ENCODE data around the gene TLR9.
A peak's percentile ranks its signal among the peaks of the same experiment; 100 is the strongest.
"Not testable (repeated sequence)": the region's sequence is repeated elsewhere in the genome, so short reads cannot be mapped to it uniquely, and the experiment has no call there.

Gene TLR9

DNA sequence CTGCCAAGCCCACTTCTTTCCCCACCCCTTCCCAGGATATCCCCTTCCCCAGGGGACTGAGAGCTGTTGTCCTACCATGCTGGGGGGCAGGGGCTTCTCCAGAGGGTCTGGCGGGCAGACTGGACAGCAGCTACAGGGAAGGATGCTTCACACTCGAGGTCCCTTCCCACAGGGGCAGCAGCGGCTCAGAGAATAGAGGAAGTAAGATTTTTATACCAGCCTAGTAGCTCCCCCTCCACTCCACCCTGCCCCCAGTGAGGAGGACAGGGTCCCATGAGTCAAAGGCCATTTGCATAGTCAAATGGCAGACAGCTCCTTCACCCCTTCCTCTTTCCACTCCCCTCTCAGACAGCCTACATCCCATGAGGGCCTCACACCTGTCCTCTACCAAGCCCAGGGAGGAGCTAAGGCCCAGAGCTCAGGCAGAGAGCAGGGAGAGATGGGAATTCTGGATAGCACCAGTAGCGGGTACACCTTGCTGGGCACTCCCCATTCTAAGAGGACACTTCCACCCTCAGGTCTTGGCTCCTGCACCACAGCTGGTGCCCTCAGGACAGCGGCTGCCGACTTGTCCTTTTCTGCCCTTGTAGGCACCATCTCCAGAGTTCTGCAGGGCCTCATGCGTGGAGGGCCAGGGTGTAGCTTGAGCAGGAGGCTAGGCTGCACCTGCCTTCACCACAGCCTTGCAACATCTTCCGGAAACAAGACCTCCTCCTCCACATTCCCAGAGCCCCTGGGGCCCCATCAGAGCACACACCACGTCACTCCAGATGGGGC, at the start of gene TLR9:
TSS of gene TLR9 (minus strand) at position 194 of the 777 bp plus-strand sequence. CDS start at position 78, 116 bp downstream.
- peaks cover 19% of the 10 kb centered on the region for H3K36me3 ChIP-seq (ENCODE audit: control insufficient read depth, insufficient read depth, low read length)
- H3K4me1 ChIP-seq (ENCODE audit: control insufficient read depth, insufficient read depth, low read length) = no peaks in the 10 kb centered on the region
- no peak within 1 kb of the TSS for H3K4me3 ChIP-seq (ENCODE audit: low read length)
- H3K27ac ChIP-seq (ENCODE audit: low read depth, low read length) = no peak within 1 kb of the TSS
- no peaks in the 10 kb centered on the region for H3K27me3 ChIP-seq (ENCODE audit: control insufficient read depth, insufficient read depth, low read length)
- H3K9ac ChIP-seq (ENCODE audit: low read length) = no peak within 1 kb of the TSS

DNA sequence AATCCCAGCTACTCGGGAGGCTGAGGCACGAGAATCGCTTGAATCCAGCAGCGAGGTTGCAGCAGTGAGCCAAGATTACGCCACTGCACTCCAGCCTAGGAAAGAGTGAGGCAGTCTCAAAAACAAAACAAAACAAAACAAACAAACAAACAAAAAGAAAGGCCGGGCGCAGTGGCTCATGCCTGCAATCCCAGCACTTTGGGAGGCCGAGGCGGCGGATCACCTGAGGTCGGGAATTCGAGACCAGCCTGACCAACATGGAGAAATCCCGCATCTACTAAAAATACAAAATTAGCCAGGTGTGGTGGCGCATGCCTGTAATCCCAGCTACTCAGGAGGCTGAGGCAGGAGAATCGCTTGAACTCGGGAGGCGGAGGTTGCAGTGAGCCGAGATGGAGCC, 49.3 kb upstream of the TLR9 start:
- not testable (repeated sequence) for H3K4me3 ChIP-seq (ENCODE audit: low read length); H3K27me3 ChIP-seq (ENCODE audit: control insufficient read depth, insufficient read depth, low read length); H3K9ac ChIP-seq (ENCODE audit: low read length)
- Histone ChIP-seq H3K36me3 (ENCODE audit: control insufficient read depth, insufficient read depth, low read length) (peaks cover 11% of the 10 kb centered on the region), H3K4me1 (ENCODE audit: control insufficient read depth, insufficient read depth, low read length) (peaks cover 24% of the 10 kb centered on the region), H3K27ac (ENCODE audit: low read depth, low read length) (peak overlapping the region; percentile 58)

DNA sequence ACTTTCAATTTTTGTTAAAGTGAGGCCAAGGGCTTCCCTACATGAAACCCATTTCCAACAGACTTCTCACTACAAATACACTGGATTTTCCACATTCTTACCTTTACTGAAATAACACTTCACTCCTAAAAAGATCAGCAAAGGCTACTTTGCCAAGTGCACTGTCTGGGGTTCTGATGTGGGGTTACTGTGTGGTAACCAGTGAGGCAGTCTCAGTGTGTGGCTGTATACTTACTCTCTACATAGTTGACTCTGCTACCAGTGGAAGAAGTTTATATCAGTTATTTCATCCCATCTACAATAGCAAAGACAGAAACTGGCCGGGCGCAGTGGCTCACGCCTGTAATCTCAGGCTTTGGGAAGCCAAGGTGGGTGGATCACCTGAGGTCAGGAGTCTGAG, 47.4 kb upstream of the TLR9 start:
- Histone ChIP-seq H3K4me1 (ENCODE audit: control insufficient read depth, insufficient read depth, low read length) (peaks cover 18% of the 10 kb centered on the region), H3K4me3 (ENCODE audit: low read length) (no peak overlapping the region), H3K9ac (ENCODE audit: low read length) (no peak overlapping the region), H3K27me3 (ENCODE audit: control insufficient read depth, insufficient read depth, low read length) (no peaks in the 10 kb centered on the region), H3K36me3 (ENCODE audit: control insufficient read depth, insufficient read depth, low read length) (peaks cover 18% of the 10 kb centered on the region), H3K27ac (ENCODE audit: low read depth, low read length) (no peak overlapping the region)

DNA sequence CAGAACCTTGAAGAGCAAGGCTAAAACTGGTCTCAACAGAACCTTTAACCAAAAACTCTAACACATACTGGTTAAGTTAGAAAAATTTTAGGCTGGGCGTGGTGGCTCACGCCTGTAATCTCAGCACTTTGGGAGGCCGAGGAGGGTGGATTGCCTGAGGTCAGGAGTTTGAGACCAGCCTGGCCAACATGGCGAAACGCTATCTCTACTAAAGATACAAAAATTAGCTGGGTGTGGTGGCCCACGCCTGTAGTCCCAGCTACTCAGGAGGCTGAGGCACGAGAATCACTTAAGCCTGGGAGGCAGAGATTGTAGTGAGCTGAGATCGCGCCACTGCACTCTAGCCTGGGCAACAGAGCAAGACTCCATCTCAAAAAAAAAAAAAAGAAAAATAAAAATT, 46.7 kb upstream of the TLR9 start:
- H3K4me3 ChIP-seq (ENCODE audit: low read length); H3K27me3 ChIP-seq (ENCODE audit: control insufficient read depth, insufficient read depth, low read length); H3K27ac ChIP-seq (ENCODE audit: low read depth, low read length); H3K9ac ChIP-seq (ENCODE audit: low read length): not testable (repeated sequence)
- Histone ChIP-seq H3K4me1 (ENCODE audit: control insufficient read depth, insufficient read depth, low read length) (peaks cover 18% of the 10 kb centered on the region), H3K36me3 (ENCODE audit: control insufficient read depth, insufficient read depth, low read length) (peaks cover 21% of the 10 kb centered on the region)

GRCh38 chr3:52270252-52270754, 44.9 kb upstream of the TLR9 start:
- H3K9ac ChIP-seq (ENCODE audit: low read length) = no peak overlapping the region
- H3K27me3 ChIP-seq (ENCODE audit: control insufficient read depth, insufficient read depth, low read length) = no peaks in the 10 kb centered on the region
- H3K27ac ChIP-seq (ENCODE audit: low read depth, low read length) = no peak overlapping the region
- peaks cover 24% of the 10 kb centered on the region for H3K36me3 ChIP-seq (ENCODE audit: control insufficient read depth, insufficient read depth, low read length)
- H3K4me1 ChIP-seq (ENCODE audit: control insufficient read depth, insufficient read depth, low read length) = peaks cover 5% of the 10 kb centered on the region
- no peak overlapping the region for H3K4me3 ChIP-seq (ENCODE audit: low read length)

DNA sequence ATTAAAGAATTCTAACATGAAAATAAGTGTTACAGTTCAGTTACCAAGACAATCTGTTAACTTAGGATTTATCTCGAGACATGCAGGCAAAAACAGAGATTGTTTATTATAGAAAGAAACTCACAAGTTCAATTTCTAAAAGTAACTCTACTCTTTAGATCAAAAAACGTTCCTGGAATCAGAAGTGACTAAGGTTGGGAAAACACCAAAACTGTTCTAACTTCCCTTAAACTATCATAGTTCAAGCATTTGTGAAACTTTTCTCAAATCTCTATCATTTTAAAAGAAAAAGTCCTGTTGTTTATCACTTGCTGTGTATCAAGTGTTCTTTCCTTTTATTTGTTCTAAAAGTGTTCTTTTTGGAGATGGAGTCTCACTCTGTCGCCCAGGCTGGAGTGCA, 44.3 kb upstream of the TLR9 start:
- H3K4me1 ChIP-seq (ENCODE audit: control insufficient read depth, insufficient read depth, low read length) = peaks cover 3% of the 10 kb centered on the region
- H3K36me3 ChIP-seq (ENCODE audit: control insufficient read depth, insufficient read depth, low read length) = peaks cover 24% of the 10 kb centered on the region
- H3K27me3 ChIP-seq (ENCODE audit: control insufficient read depth, insufficient read depth, low read length) = no peaks in the 10 kb centered on the region
- no peak overlapping the region for H3K27ac ChIP-seq (ENCODE audit: low read depth, low read length)
- H3K9ac ChIP-seq (ENCODE audit: low read length) = no peak overlapping the region
- H3K4me3 ChIP-seq (ENCODE audit: low read length) = no peak overlapping the region

DNA sequence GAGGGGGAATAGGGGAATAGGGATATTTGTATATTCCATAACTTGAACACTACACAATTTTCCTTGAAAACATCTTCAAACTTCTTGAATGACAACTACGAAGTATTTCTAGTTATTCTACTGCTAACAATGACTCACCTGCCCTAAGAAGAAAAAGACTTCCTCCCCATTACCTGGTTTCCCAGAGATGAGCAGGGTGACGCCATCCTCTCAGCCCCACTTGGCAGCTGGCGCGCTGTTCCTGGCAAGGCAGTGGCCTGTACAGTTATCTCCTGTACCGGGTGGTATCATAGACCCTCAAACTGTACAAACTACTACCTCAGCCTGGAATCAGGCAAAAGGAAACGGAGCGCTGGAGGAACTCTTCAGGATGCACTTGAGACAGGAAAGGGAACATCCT, 42.6 kb upstream of the TLR9 start:
- H3K36me3 ChIP-seq (ENCODE audit: control insufficient read depth, insufficient read depth, low read length) = peaks cover 32% of the 10 kb centered on the region
- no peak overlapping the region for H3K27ac ChIP-seq (ENCODE audit: low read depth, low read length)
- peaks cover 3% of the 10 kb centered on the region for H3K4me1 ChIP-seq (ENCODE audit: control insufficient read depth, insufficient read depth, low read length)

GRCh38 chr3:52265387-52265786, 39.9 kb upstream of the TLR9 start:
- Histone ChIP-seq H3K36me3 (ENCODE audit: control insufficient read depth, insufficient read depth, low read length) (peaks cover 34% of the 10 kb centered on the region), H3K9ac (ENCODE audit: low read length) (no peak overlapping the region), H3K4me1 (ENCODE audit: control insufficient read depth, insufficient read depth, low read length) (no peaks in the 10 kb centered on the region), H3K27me3 (ENCODE audit: control insufficient read depth, insufficient read depth, low read length) (no peaks in the 10 kb centered on the region), H3K4me3 (ENCODE audit: low read length) (no peak overlapping the region), H3K27ac (ENCODE audit: low read depth, low read length) (no peak overlapping the region)

More for the DNA sequence above, 42.6 kb upstream of the TLR9 start:
- no peak overlapping the region for H3K4me3 ChIP-seq (ENCODE audit: low read length)
- H3K27me3 ChIP-seq (ENCODE audit: control insufficient read depth, insufficient read depth, low read length) = no peaks in the 10 kb centered on the region
- H3K9ac ChIP-seq (ENCODE audit: low read length) = no peak overlapping the region

DNA sequence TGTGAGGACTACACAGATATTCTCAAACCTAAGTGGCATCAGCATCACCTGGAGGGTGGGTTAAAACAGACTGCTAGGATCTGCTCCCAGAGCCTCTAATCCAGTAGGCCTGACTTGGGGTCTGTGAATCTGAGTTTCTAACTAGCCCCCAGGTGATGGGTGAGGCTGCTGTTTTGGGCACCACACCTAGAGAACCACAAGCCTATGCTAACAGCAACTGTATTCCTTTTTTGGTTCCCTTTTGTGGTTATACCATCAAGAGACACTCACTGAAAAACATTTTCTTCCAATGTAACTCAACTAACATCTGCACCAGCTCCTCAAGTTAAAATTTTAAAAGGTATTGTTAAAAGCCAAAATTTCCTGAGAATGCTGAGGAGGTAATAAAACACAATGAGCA, 37.0 kb upstream of the TLR9 start:
- no peaks in the 10 kb centered on the region for H3K27me3 ChIP-seq (ENCODE audit: control insufficient read depth, insufficient read depth, low read length)
- peaks cover 44% of the 10 kb centered on the region for H3K36me3 ChIP-seq (ENCODE audit: control insufficient read depth, insufficient read depth, low read length)
- no peaks in the 10 kb centered on the region for H3K4me1 ChIP-seq (ENCODE audit: control insufficient read depth, insufficient read depth, low read length)
- H3K9ac ChIP-seq (ENCODE audit: low read length) = no peak overlapping the region
- H3K4me3 ChIP-seq (ENCODE audit: low read length) = no peak overlapping the region
- no peak overlapping the region for H3K27ac ChIP-seq (ENCODE audit: low read depth, low read length)

GRCh38 chr3:52259448-52259847, 34.0 kb upstream of the TLR9 start:
- Histone ChIP-seq H3K27me3 (ENCODE audit: control insufficient read depth, insufficient read depth, low read length) (no peaks in the 10 kb centered on the region), H3K27ac (ENCODE audit: low read depth, low read length) (no peak overlapping the region)

DNA sequence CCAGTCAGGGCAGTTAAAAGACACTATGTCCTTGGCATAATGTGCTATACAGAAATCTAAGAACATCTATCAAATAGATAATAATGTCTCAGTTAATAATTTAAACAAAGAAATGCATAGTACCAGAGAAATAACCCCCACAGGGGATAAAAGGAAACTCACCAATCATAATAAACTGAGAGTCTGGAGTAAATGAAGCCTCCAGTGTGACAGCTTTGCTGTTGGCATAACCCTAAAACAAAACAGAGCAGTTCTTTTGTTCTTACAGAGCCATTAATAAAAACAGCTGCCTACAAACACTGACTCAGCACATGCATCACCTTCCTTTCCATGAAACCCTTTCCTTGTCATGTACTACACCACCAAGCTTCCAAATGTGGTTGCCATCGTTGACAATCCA, 33.6 kb upstream of the TLR9 start:
- Histone ChIP-seq H3K4me3 (ENCODE audit: low read length) (no peak overlapping the region), H3K36me3 (ENCODE audit: control insufficient read depth, insufficient read depth, low read length) (peaks cover 53% of the 10 kb centered on the region), H3K27me3 (ENCODE audit: control insufficient read depth, insufficient read depth, low read length) (no peaks in the 10 kb centered on the region), H3K9ac (ENCODE audit: low read length) (no peak overlapping the region), H3K4me1 (ENCODE audit: control insufficient read depth, insufficient read depth, low read length) (no peaks in the 10 kb centered on the region), H3K27ac (ENCODE audit: low read depth, low read length) (no peak overlapping the region)

More at GRCh38 chr3:52259448-52259847, 34.0 kb upstream of the TLR9 start:
- no peaks in the 10 kb centered on the region for H3K4me1 ChIP-seq (ENCODE audit: control insufficient read depth, insufficient read depth, low read length)
- no peak overlapping the region for H3K9ac ChIP-seq (ENCODE audit: low read length)
- H3K4me3 ChIP-seq (ENCODE audit: low read length) = no peak overlapping the region
- peaks cover 53% of the 10 kb centered on the region for H3K36me3 ChIP-seq (ENCODE audit: control insufficient read depth, insufficient read depth, low read length)

DNA sequence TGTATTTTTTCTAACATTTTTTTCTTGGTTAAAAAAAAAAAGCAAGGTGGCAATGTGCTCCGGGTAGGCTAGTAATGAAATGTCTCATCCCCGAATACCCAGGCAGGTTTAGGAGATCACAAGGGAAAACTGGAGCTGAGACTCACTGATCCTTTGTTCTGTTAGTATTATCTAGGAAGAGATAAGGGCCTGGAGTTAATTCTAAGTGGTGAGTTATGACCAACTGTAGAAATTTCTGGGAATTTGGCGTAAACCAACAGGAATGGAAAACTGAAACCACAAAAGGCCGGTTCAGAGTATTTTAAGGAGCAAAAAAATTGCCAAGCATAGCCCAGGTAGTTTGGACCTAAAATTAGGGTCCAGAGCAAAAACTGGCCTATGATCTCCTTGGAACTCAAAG, 32.5 kb upstream of the TLR9 start:
- H3K4me3 ChIP-seq (ENCODE audit: low read length) = no peak overlapping the region
- no peaks in the 10 kb centered on the region for H3K27me3 ChIP-seq (ENCODE audit: control insufficient read depth, insufficient read depth, low read length)
- no peak overlapping the region for H3K27ac ChIP-seq (ENCODE audit: low read depth, low read length)
- H3K4me1 ChIP-seq (ENCODE audit: control insufficient read depth, insufficient read depth, low read length) = no peaks in the 10 kb centered on the region
- peaks cover 44% of the 10 kb centered on the region for H3K36me3 ChIP-seq (ENCODE audit: control insufficient read depth, insufficient read depth, low read length)
- no peak overlapping the region for H3K9ac ChIP-seq (ENCODE audit: low read length)

GRCh38 chr3:52256622-52257021, 31.2 kb upstream of the TLR9 start:
- no peak overlapping the region for H3K27ac ChIP-seq (ENCODE audit: low read depth, low read length)
- no peaks in the 10 kb centered on the region for H3K4me1 ChIP-seq (ENCODE audit: control insufficient read depth, insufficient read depth, low read length)
- no peak overlapping the region for H3K4me3 ChIP-seq (ENCODE audit: low read length)
- H3K27me3 ChIP-seq (ENCODE audit: control insufficient read depth, insufficient read depth, low read length) = no peaks in the 10 kb centered on the region
- no peak overlapping the region for H3K9ac ChIP-seq (ENCODE audit: low read length)
- H3K36me3 ChIP-seq (ENCODE audit: control insufficient read depth, insufficient read depth, low read length) = peaks cover 39% of the 10 kb centered on the region

All from rectal smooth muscle tissue (tissue), 1 donor.